ENCODE measurements around the gene ATP2C2.

DNA sequence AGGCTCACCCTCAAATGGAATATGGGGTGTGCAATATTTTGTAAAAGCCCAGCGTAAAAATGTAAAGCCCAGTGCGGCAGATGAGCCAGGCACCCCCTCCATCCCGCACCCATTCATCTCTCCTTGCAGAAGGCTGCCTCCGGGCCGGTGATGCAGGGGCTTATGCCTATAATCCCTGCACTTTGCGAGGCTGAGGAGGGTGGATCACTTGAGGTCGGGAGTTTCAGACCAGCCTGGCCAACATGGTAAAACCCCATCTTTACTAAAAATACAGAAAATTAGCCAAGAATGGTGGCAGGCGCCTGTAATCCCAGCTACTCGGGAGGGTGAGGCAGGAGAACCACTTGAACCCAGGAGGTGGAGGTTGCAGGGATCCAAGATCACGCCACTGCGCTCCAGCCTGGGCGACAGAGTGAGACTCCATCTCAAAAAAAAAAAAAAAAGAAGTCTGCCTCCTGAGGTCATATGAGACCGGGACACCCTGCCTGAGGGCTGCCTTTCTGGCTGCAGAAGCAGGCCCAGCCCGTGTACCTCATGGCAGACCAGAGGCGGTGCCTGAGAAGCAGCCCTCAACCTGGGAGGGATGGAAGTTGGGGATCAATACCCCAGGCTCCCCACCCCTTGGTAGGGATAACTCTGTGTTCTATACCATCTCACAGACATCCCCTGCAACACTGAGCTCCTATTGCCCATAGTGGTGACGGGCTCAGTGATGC, 17.5 kb upstream of the ATP2C2 start:
- TF ChIP-seq, protein P1, sequence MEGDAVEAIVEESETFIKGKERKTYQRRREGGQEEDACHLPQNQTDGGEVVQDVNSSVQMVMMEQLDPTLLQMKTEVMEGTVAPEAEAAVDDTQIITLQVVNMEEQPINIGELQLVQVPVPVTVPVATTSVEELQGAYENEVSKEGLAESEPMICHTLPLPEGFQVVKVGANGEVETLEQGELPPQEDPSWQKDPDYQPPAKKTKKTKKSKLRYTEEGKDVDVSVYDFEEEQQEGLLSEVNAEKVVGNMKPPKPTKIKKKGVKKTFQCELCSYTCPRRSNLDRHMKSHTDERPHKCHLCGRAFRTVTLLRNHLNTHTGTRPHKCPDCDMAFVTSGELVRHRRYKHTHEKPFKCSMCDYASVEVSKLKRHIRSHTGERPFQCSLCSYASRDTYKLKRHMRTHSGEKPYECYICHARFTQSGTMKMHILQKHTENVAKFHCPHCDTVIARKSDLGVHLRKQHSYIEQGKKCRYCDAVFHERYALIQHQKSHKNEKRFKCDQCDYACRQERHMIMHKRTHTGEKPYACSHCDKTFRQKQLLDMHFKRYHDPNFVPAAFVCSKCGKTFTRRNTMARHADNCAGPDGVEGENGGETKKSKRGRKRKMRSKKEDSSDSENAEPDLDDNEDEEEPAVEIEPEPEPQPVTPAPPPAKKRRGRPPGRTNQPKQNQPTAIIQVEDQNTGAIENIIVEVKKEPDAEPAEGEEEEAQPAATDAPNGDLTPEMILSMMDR (IDR thresholded peaks at IDR 0.05) = no peak
- TF ChIP-seq EZH2 (IDR thresholded peaks at IDR 0.05; ENCODE audit: borderline replicate concordance, insufficient read depth, low read depth, low read length, poor library complexity, severe bottlenecking) = no peak

All from B cell (primary cell).